IMR-90 (cell line): ENCODE measurements around the gene ZSWIM9. TPM values are rescaled to one million over a fixed set of nuclear protein-coding genes. Genes with fewer than 3 reads are reported as not detected.

ENCODE experiments used
- ATAC-seq: fragments of 200-7000 bp; cut with Tn5 transposase; 2 replicates; pipeline ENCODE4 v1.9.1; 2020; ENCODE audit warnings: low read depth, mild to moderate bottlenecking, moderate library complexity
- BruUV-seq: library from RNA; stranded (reverse); fragments of 400-500 nt; replicated peaks from 2 replicates; lab custom pipeline; 2021; lab: Mats Ljungman, UMichigan
- CTCF ChIA-PET: fragments of 300-600 bp; formaldehyde crosslinking; extraction: SDS; loops from one replicate; lab custom pipeline; 2021; ENCODE audit warnings: antibody characterized with exemption; lab: Yijun Ruan, JAX
- POLR2A ChIA-PET: fragments of 300-600 bp; sonication (Branson Sonifier 250); formaldehyde crosslinking; loops from one replicate; lab custom pipeline; 2022; ENCODE audit warnings: antibody characterized with exemption; ENCODE audit not compliant: unreplicated experiment; lab: Charles Lee
- DNase-seq: peaks from one replicate; pipeline ENCODE4 v3.0.0; 2013
- H2AFZ ChIP-seq: replicated peaks from 2 replicates; pipeline ENCODE3; 2013; ENCODE audit warnings: low read length, mild to moderate bottlenecking; ENCODE audit not compliant: poor library complexity
- H2AK5ac ChIP-seq: 2 replicates; pipeline ENCODE4 v1.6.1; 2013; ENCODE audit warnings: low read depth, low read length, inconsistent platforms
- H2AK9ac ChIP-seq: replicated peaks from 2 replicates; pipeline ENCODE3; 2013; ENCODE audit warnings: mild to moderate bottlenecking, low read depth, low read length, moderate library complexity; ENCODE audit not compliant: poor library complexity
- H2BK120ac ChIP-seq: 2 replicates; pipeline ENCODE4 v1.6.1; 2013; ENCODE audit warnings: low read depth, low read length, inconsistent platforms
- H2BK15ac ChIP-seq: 3 replicates; pipeline ENCODE4 v1.6.1; 2013; ENCODE audit warnings: low read depth, low read length, inconsistent platforms
- H2BK20ac ChIP-seq: 2 replicates; pipeline ENCODE4 v1.6.1; 2013; ENCODE audit warnings: low read depth, mild to moderate bottlenecking, inconsistent platforms, low read length, moderate library complexity
- H2BK5ac ChIP-seq: 2 replicates; pipeline ENCODE4 v1.6.1; 2013; ENCODE audit warnings: mild to moderate bottlenecking, low read depth, low read length, inconsistent platforms; ENCODE audit not compliant: poor library complexity, severe bottlenecking
- H3K14ac ChIP-seq: replicated peaks from 2 replicates; pipeline ENCODE4 v1.6.1; 2013; ENCODE audit warnings: low read depth, low read length, inconsistent platforms
- H3K18ac ChIP-seq: 2 replicates; pipeline ENCODE4 v1.6.1; 2013; ENCODE audit warnings: low read depth, low read length, control low read depth
- H3K23ac ChIP-seq: 2 replicates; pipeline ENCODE4 v1.6.1; 2013; ENCODE audit warnings: low read depth, low read length, inconsistent platforms
- H3K27ac ChIP-seq: 2 replicates; pipeline ENCODE4 v1.5.1; 2013; ENCODE audit warnings: mild to moderate bottlenecking, control low read depth, low read length; ENCODE audit not compliant: insufficient read depth
- H3K27me3 ChIP-seq: 2 replicates; pipeline ENCODE4 v1.6.1; 2013; ENCODE audit warnings: low read length; ENCODE audit not compliant: control insufficient read depth, insufficient read depth
- H3K36me3 ChIP-seq: 2 replicates; pipeline ENCODE4 v1.6.1; 2013; ENCODE audit warnings: low read length, mixed read lengths; ENCODE audit not compliant: control insufficient read depth, insufficient read depth
- H3K4ac ChIP-seq: 2 replicates; pipeline ENCODE4 v1.6.1; 2013; ENCODE audit warnings: low read depth, low read length, inconsistent platforms
- H3K4me1 ChIP-seq: 2 replicates; pipeline ENCODE4 v1.6.1; 2013; ENCODE audit warnings: low read length, mixed read lengths; ENCODE audit not compliant: control insufficient read depth, insufficient read depth
- H3K4me2 ChIP-seq: 2 replicates; pipeline ENCODE4 v1.6.1; 2013; ENCODE audit warnings: low read depth, mild to moderate bottlenecking, control low read depth, low read length, moderate library complexity
- H3K4me3 ChIP-seq: 2 replicates; pipeline ENCODE4 v1.5.1; 2013; ENCODE audit warnings: low read depth, mild to moderate bottlenecking, control low read depth, low read length, moderate library complexity; ENCODE audit not compliant: insufficient read depth
- H3K56ac ChIP-seq: 2 replicates; pipeline ENCODE4 v1.6.1; 2013; ENCODE audit warnings: low read length, inconsistent platforms; ENCODE audit not compliant: insufficient read depth; ENCODE audit errors: extremely low read depth
- H3K79me1 ChIP-seq, 2 experiments: 2 replicates each; pipeline ENCODE4 v1.6.1; 2013; ENCODE audit warnings: low read length in 2 of 2, inconsistent platforms in 1 of 2, low read depth in 1 of 2
- H3K9ac ChIP-seq: 2 replicates; pipeline ENCODE4 v1.6.1; 2013; ENCODE audit warnings: low read depth, low read length, control low read depth
- H3K9me1 ChIP-seq: 2 replicates; pipeline ENCODE4 v1.6.1; 2013; ENCODE audit warnings: low read length, inconsistent platforms; ENCODE audit not compliant: insufficient read depth
- H3K9me3 ChIP-seq: 2 replicates; pipeline ENCODE4 v1.6.1; 2013; ENCODE audit warnings: low read length; ENCODE audit not compliant: control insufficient read depth, insufficient read depth
- H4K20me1 ChIP-seq: 2 replicates; pipeline ENCODE4 v1.6.1; 2013; ENCODE audit warnings: low read length, inconsistent platforms; ENCODE audit not compliant: insufficient read depth
- H4K5ac ChIP-seq: 2 replicates; pipeline ENCODE4 v1.6.1; 2013; ENCODE audit warnings: mild to moderate bottlenecking, low read depth, low read length, control low read depth
- H4K8ac ChIP-seq, 2 experiments: 2 replicates each; pipeline ENCODE4 v1.6.1; 2013; ENCODE audit warnings: low read depth in 2 of 2, low read length in 2 of 2, control low read depth in 1 of 2, inconsistent platforms in 1 of 2
- H4K91ac ChIP-seq: 2 replicates; pipeline ENCODE4 v1.6.1; 2013; ENCODE audit warnings: low read depth, low read length, inconsistent platforms; ENCODE audit not compliant: insufficient read depth
- BHLHE40 ChIP-seq: fragments of 150-350 bp; IDR thresholded peaks from 2 replicates; pipeline ENCODE4 v1.6.1; 2016; ENCODE audit warnings: mild to moderate bottlenecking, low read depth, low read length
- CHD1 ChIP-seq: IDR thresholded peaks from 2 replicates; pipeline ENCODE4 v1.6.1; 2012; ENCODE audit warnings: low read depth, low read length, improper control_type of control experiment
- MAZ ChIP-seq: IDR thresholded peaks from 2 replicates; pipeline ENCODE4 v1.6.1; 2012; ENCODE audit warnings: low read depth, mild to moderate bottlenecking, low read length, improper control_type of control experiment, moderate library complexity, borderline replicate concordance
- NFE2L2 ChIP-seq: fragments of 150-350 bp; IDR thresholded peaks from 2 replicates; pipeline ENCODE4 v1.6.1; 2016; ENCODE audit warnings: low read depth, mild to moderate bottlenecking, low read length
- RAD21 ChIP-seq: IDR thresholded peaks from 2 replicates; pipeline ENCODE4 v1.6.1; 2012; ENCODE audit warnings: low read length, improper control_type of control experiment
- SMC3 ChIP-seq: fragments of 150-350 bp; IDR thresholded peaks from 2 replicates; pipeline ENCODE4 v1.6.1; 2016; ENCODE audit warnings: low read depth, mild to moderate bottlenecking, antibody characterized with exemption, low read length, moderate library complexity
- WGBS, 2 experiments: methylation state at CpG; one replicate each; pipeline versions ENCODE4 v1.1.5 to v1.1.7; 2013; ENCODE audit warnings: missing lambda C conversion rate in 2 of 2; ENCODE audit not compliant: insufficient read length in 1 of 2; ENCODE audit errors: extremely low coverage in 2 of 2; 5-methylcytosine and 5-hydroxymethylcytosine counted together
- dilution Hi-C: fragments of 300-500 bp; cut with HindIII; formaldehyde crosslinking; loops from one replicate; pipeline ENCODE4 v1.14.3; 2018; ENCODE audit warnings: low sequenced_read_pairs; ENCODE audit not compliant: unreplicated experiment
- in situ Hi-C: fragments of 300-500 bp; cut with MboI; formaldehyde crosslinking; loops from 3 replicates; pipeline ENCODE4 v1.14.3; 2019; ENCODE audit warnings: low sequenced_read_pairs, inconsistent platforms, mixed read lengths
- intact Hi-C: fragments of 100-400 bp; cut with micrococcal nuclease; formaldehyde crosslinking; loops from 2 replicates; pipeline ENCODE4 v1.10.0; 2022
- polyA plus RNA-seq, 3 experiments: library from polyadenylated mRNA; depleted of rRNA; stranded (reverse); fragments of >200 nt; gene quantifications; 2 replicates each; pipeline ENCODE4 v1.2.3, GENCODE V29; 2012; ENCODE audit warnings: low replicate concordance in 1 of 3
- total RNA-seq: library from RNA; depleted of rRNA; stranded (reverse); fragments of >200 nt; gene quantifications from 2 replicates; pipeline ENCODE4 v1.2.3, GENCODE V29; 2012
- TF ChIP-seq, protein P1 (sequence below): conservative IDR thresholded peaks from 2 replicates; pipeline ENCODE4 v1.5.1; 2012; ENCODE audit warnings: mild to moderate bottlenecking, low read depth, low read length, improper control_type of control experiment

Gene ZSWIM9
- total and polyA plus RNA-seq, 2 of the 4 experiments (the other 2 are of a cell fraction) = 0.54 to 2.2 TPM

DNA sequence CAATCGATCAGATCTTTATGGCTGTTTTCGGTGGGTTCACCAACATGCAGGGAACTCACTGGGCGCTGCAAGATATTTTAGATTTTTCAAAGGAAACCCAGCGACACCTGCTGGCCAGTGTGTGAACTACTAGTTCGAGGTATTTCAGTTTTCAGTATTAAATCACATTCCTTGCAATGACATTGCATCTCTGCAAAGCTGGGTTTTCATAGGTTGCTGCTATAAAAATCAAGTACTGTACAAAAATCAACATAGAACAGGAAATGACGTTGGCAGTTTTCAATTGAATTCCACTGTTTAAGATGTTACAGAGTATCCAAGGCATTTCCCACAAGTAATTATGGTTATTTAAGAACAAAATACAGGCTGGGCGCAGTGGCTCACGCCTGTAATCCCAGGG lies 17.9 kb upstream of the ZSWIM9 start:
- POLR2A ChIA-PET = no interaction called here
- no peak overlapping the region for H2BK5ac ChIP-seq
- no peak overlapping the region for H3K4ac ChIP-seq
- H3K79me1 ChIP-seq = no peaks in the 10 kb centered on the region; a peak in 1 of 4 replicates
- H3K56ac ChIP-seq = no peak overlapping the region
- H3K4me1 ChIP-seq = no peaks in the 10 kb centered on the region
- H3K14ac ChIP-seq = no peak overlapping the region
- H4K8ac ChIP-seq = no peak overlapping the region
- H2BK20ac ChIP-seq = no peak overlapping the region
- no peak overlapping the region for H2AFZ ChIP-seq
- no peak overlapping the region for H4K91ac ChIP-seq
- WGBS, 2 experiments = no CpG with 5 or more reads among the region's 8 CpGs
- BruUV-seq = no TSS peak
- no peak overlapping the region for H3K4me3 ChIP-seq
- intact Hi-C loops = loop anchor here (1.0 kb wide), 2 partner anchors 45 to 189 kb away; no protein-coding TSS in a partner anchor
- ATAC-seq = peak; percentile 95
- H2BK15ac ChIP-seq = no peak overlapping the region
- no peak overlapping the region for H3K27ac ChIP-seq
- no peaks in the 10 kb centered on the region for H3K9me3 ChIP-seq
- H4K5ac ChIP-seq = no peak overlapping the region
- no peak overlapping the region for H3K9ac ChIP-seq
- no peak overlapping the region for H3K23ac ChIP-seq
- in situ Hi-C loops = loop anchor here (10.0 kb wide), 1 partner anchor 188 kb away; no protein-coding TSS in a partner anchor
- no peak overlapping the region for H3K4me2 ChIP-seq
- DNase-seq = peak; percentile 75
- H2AK9ac ChIP-seq = no peak overlapping the region
- H2AK5ac ChIP-seq = no peak overlapping the region
- no peaks in the 10 kb centered on the region for H3K9me1 ChIP-seq
- dilution Hi-C loops = no loop called here
- no peaks in the 10 kb centered on the region for H3K27me3 ChIP-seq
- H2BK120ac ChIP-seq = no peak overlapping the region
- H3K18ac ChIP-seq = no peak overlapping the region
- no peaks in the 10 kb centered on the region; the same call in 1 of the 2 replicates for H4K20me1 ChIP-seq
- TF ChIP-seq SMC3 (peak; percentile 82), BHLHE40 (no peak), NFE2L2 (peak; percentile 35; the same call in 1 of the 2 replicates), MAZ (no peak), CHD1 (no peak), RAD21 (peak; percentile 79)
- TF ChIP-seq, protein P1, sequence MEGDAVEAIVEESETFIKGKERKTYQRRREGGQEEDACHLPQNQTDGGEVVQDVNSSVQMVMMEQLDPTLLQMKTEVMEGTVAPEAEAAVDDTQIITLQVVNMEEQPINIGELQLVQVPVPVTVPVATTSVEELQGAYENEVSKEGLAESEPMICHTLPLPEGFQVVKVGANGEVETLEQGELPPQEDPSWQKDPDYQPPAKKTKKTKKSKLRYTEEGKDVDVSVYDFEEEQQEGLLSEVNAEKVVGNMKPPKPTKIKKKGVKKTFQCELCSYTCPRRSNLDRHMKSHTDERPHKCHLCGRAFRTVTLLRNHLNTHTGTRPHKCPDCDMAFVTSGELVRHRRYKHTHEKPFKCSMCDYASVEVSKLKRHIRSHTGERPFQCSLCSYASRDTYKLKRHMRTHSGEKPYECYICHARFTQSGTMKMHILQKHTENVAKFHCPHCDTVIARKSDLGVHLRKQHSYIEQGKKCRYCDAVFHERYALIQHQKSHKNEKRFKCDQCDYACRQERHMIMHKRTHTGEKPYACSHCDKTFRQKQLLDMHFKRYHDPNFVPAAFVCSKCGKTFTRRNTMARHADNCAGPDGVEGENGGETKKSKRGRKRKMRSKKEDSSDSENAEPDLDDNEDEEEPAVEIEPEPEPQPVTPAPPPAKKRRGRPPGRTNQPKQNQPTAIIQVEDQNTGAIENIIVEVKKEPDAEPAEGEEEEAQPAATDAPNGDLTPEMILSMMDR = peak; percentile 82
- CTCF ChIA-PET = interaction anchor here (0.6 to 1.4 kb wide), 6 partner anchors 28 to 191 kb away, joined by 3 to 8 read pairs (median 6); partner anchors contain the start of gene PLA2G4C
- peaks cover 4% of the 10 kb centered on the region; the same call in 1 of the 2 replicates for H3K36me3 ChIP-seq
